ENCODE measurements around the gene SHTN1. TPM values are rescaled to one million over a fixed set of nuclear protein-coding genes. Genes with fewer than 3 reads are reported as not detected.

SHTN1 gene
- total and polyA plus RNA-seq, 2 donors from 2014 or later = 14.0 to 44.2 TPM

DNA sequence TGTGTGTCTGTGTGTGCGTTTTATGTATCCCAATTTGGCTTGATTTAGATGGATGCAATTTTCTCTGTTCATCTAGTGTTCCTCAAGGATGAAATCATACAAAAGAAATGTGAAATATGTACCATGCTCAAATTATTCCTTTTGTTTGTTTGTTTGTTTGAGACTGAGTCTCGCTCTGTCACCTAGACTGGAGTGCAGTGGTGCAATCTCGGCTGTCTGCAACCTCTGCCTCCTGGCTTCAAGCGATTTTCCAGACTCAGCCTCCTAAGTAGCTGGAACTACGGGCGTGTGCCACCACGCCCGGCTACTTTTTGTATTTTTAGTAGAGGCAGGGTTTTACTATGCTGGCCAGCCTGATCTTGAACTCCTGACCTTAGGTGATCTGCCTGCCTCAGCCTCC, 11.3 kb upstream of the SHTN1 start:
- H3K27ac ChIP-seq (ENCODE audit: low read depth in 2 of 2, low read length in 2 of 2) = no peak overlapping the region
- no peak for TF ChIP-seq CTCF (IDR thresholded peaks at IDR 0.05; ENCODE audit: borderline replicate concordance, extremely low read depth, insufficient read depth)

GRCh38 chr10:117014835-117015234, 9.8 kb upstream of the SHTN1 start:
- DNase-seq = no peak
- H3K4me1 ChIP-seq (ENCODE audit: control insufficient read depth in 2 of 3, insufficient read depth in 2 of 3, low read depth in 1 of 3, low read length in 3 of 3) = no peaks in the 10 kb centered on the region
- FAIRE-seq = no peak
- intact Hi-C loops (cut with DNase I) = no loop called here
- H3K27me3 ChIP-seq (ENCODE audit: control insufficient read depth, insufficient read depth, low read length) = no peaks in the 10 kb centered on the region
- H3K9ac ChIP-seq (ENCODE audit: low read length in 3 of 3) = no peak overlapping the region
- H3K9me3 ChIP-seq (ENCODE audit: control insufficient read depth in 2 of 3, insufficient read depth in 1 of 3, low read length in 3 of 3) = no peaks in the 10 kb centered on the region
- TF ChIP-seq CTCF (IDR thresholded peaks at IDR 0.05; ENCODE audit: borderline replicate concordance, extremely low read depth, insufficient read depth) = no peak
- H3K27ac ChIP-seq (ENCODE audit: low read depth in 2 of 2, low read length in 2 of 2) = no peak overlapping the region
- no peaks in the 10 kb centered on the region for H3K36me3 ChIP-seq (ENCODE audit: control insufficient read depth in 2 of 3, insufficient read depth in 3 of 3, low read length in 3 of 3)
- H3K4me3 ChIP-seq (ENCODE audit: low read length in 3 of 3) = no peak overlapping the region

More for the DNA sequence above, 11.3 kb upstream of the SHTN1 start:
- no peak overlapping the region for H3K9ac ChIP-seq (ENCODE audit: low read length in 3 of 3)
- H3K27me3 ChIP-seq (ENCODE audit: control insufficient read depth, insufficient read depth, low read length) = no peaks in the 10 kb centered on the region
- no peak overlapping the region for H3K4me3 ChIP-seq (ENCODE audit: low read length in 3 of 3)
- no peak for FAIRE-seq
- no peak for DNase-seq
- no peaks in the 10 kb centered on the region for H3K36me3 ChIP-seq (ENCODE audit: control insufficient read depth in 2 of 3, insufficient read depth in 3 of 3, low read length in 3 of 3)
- H3K9me3 ChIP-seq (ENCODE audit: control insufficient read depth in 2 of 3, insufficient read depth in 1 of 3, low read length in 3 of 3) = no peaks in the 10 kb centered on the region
- intact Hi-C loops (cut with DNase I) = no loop called here
- H3K4me1 ChIP-seq (ENCODE audit: control insufficient read depth in 2 of 3, insufficient read depth in 2 of 3, low read depth in 1 of 3, low read length in 3 of 3) = no peaks in the 10 kb centered on the region

DNA sequence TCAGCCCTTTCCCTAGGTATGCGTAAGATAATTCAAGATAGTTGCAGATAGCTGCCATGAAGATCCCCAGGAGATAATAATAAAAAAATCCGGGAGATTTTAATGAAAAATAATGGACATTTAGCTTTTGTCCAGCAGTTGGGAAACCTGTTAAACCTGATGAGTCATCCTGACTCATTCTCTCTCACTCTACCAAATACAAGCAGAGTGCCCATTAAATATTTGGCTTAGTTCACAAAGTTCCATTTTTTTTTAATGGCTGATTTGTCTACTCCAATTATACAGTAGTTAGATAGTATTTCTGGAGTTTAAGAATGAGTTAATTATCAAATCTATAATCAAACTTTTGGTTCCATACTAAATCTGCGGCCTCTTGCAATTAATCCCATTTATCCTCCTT, 2.1 kb upstream of the SHTN1 start:
- Histone ChIP-seq H3K9me3 (ENCODE audit: control insufficient read depth in 2 of 3, insufficient read depth in 1 of 3, low read length in 3 of 3) (no peaks in the 10 kb centered on the region), H3K36me3 (ENCODE audit: control insufficient read depth in 2 of 3, insufficient read depth in 3 of 3, low read length in 3 of 3) (no peaks in the 10 kb centered on the region), H3K4me3 (ENCODE audit: low read length in 3 of 3) (no peak overlapping the region), H3K4me1 (ENCODE audit: control insufficient read depth in 2 of 3, insufficient read depth in 2 of 3, low read depth in 1 of 3, low read length in 3 of 3) (peaks cover 0 to 5% (median 4%) of the 10 kb centered on the region in 3 donors), H3K27me3 (ENCODE audit: control insufficient read depth, insufficient read depth, low read length) (no peaks in the 10 kb centered on the region), H3K9ac (ENCODE audit: low read length in 3 of 3) (no peak overlapping the region), H3K27ac (ENCODE audit: low read depth in 2 of 2, low read length in 2 of 2) (no peak overlapping the region)
- TF ChIP-seq CTCF (IDR thresholded peaks at IDR 0.05; ENCODE audit: borderline replicate concordance, extremely low read depth, insufficient read depth) = no peak
- no peak for DNase-seq
- intact Hi-C loops (cut with DNase I) = no loop called here
- no peak for FAIRE-seq

- Histone ChIP-seq H3K36me3 (ENCODE audit: control insufficient read depth in 2 of 3, insufficient read depth in 3 of 3, low read length in 3 of 3) (no peaks in the 10 kb centered on the region), H3K4me3 (ENCODE audit: low read length in 3 of 3) (peak overlapping the region; percentile 57 to 75 (median 64)), H3K27ac (ENCODE audit: low read depth in 2 of 2, low read length in 2 of 2) (peak overlapping the region; percentile 56 to 64), H3K4me1 (ENCODE audit: control insufficient read depth in 2 of 3, insufficient read depth in 2 of 3, low read depth in 1 of 3, low read length in 3 of 3) (peaks cover 0 to 5% (median 4%) of the 10 kb centered on the region in 3 donors), H3K9me3 (ENCODE audit: control insufficient read depth in 2 of 3, insufficient read depth in 1 of 3, low read length in 3 of 3) (no peaks in the 10 kb centered on the region), H3K27me3 (ENCODE audit: control insufficient read depth, insufficient read depth, low read length) (no peaks in the 10 kb centered on the region), H3K9ac (ENCODE audit: low read length in 3 of 3) (peak overlapping the region in 2 of 3 donors; percentile 12 to 53)
- intact Hi-C loops (cut with DNase I) = no loop called here
- no peak for TF ChIP-seq CTCF (IDR thresholded peaks at IDR 0.05; ENCODE audit: borderline replicate concordance, extremely low read depth, insufficient read depth)
- FAIRE-seq (no peak), DNase-seq (peak in 3 of 5 donors; percentile 64 to 79 (median 77))
These were observed 604 bp upstream of the SHTN1 start for GRCh38 chr10:117005527-117006055.
